HTR-8/SVneo (cell line): Measurements from ENCODE around the gene SYCP3.
"Not testable (repeated sequence)": the region's sequence is repeated elsewhere in the genome, so short reads cannot be mapped to it uniquely, and the experiment has no call there.

Source experiments
- DNase-seq: peaks from one replicate; pipeline ENCODE4 v3.0.0; 2011; ENCODE audit warnings: low spot score, mixed read lengths; ENCODE audit not compliant: insufficient read length
- FAIRE-seq: peaks from 2 replicates; lab custom pipeline; 2011; peaks lifted over from hg19 to GRCh38; lab: Jason Lieb, UNC

Gene SYCP3

GRCh38 chr12:101761781-101762180 lies 22.5 kb upstream of the SYCP3 start:
- FAIRE-seq: no peak
- DNase-seq: no peak

DNA sequence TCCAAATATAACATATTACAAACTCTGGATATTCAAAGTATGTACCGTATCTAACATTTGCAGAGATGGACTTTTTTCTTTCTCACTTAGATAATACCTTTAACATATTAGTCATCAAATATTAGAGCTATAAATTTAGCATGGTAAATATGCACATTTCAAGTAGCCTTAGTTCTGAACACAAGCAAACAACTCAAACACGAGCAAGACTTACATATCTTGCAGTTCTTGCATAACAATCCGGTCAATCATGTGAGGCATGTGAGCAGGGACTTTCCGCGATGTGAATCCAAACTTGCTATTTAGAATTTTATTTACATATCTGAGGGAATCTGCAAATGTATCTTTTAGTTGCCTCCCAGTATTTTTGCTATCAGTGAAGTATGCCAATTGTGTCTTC lies 22.1 kb upstream of the SYCP3 start:
- DNase-seq (no peak), FAIRE-seq (no peak)

GRCh38 chr12:101759396-101760047 lies 20.3 kb upstream of the SYCP3 start:
- no peak for FAIRE-seq
- DNase-seq: peak; percentile 50

- DNase-seq (no peak), FAIRE-seq (no peak)
Observed at GRCh38 chr12:101750152-101750551, 10.9 kb upstream of the SYCP3 start.

DNA sequence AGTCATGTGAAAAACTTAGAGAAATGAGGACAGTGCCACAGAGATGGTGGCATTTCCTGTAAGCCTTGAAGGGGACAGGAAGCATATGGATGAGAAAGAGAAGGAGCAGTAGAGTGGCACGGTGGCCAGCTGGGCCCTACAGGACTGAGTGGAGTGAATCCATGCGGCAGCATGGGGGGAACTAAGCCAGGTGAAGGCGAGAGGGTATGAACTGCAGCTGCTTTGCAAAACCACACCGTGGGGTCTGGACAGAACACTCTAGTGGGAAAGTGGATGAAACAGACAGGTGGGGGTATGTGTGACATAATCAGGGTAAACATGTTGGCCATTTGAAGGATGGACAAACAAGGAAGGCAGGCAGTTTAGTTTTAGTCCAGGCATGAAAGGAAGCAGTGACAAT lies 10.4 kb upstream of the SYCP3 start:
- FAIRE-seq (no peak), DNase-seq (no peak)

GRCh38 chr12:101748907-101749306 lies 9.6 kb upstream of the SYCP3 start:
- DNase-seq: no peak
- no peak for FAIRE-seq

- no peak for FAIRE-seq
- no peak for DNase-seq
Observed at GRCh38 chr12:101747697-101748096, 8.4 kb upstream of the SYCP3 start.

GRCh38 chr12:101746661-101747060 lies 7.4 kb upstream of the SYCP3 start:
- DNase-seq (no peak), FAIRE-seq (no peak)

DNA sequence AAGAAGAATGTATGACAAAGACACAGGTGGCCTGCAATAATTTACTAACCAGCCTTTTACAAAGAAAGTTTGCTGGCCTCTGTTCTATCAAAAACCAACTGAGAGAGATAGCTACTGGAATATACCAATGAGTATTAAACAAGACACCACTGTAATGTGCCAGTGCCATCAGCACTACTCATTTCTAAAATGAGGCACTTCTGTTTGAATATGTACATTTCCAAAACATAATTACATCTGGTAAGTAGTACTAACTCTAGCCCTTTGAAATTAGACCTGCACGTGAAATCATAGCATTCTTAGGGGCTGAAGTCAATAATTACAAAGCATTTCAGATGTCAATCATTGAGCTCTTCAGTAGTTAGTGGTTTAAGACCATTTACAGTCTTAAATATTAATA lies 6.9 kb upstream of the SYCP3 start:
- DNase-seq (no peak), FAIRE-seq (no peak)

- DNase-seq: no peak
- FAIRE-seq: no peak
Observed at GRCh38 chr12:101745481-101745880, 6.2 kb upstream of the SYCP3 start.

- FAIRE-seq (no peak), DNase-seq (no peak)
Observed at GRCh38 chr12:101743724-101744472, 4.6 kb upstream of the SYCP3 start.

- DNase-seq (no peak), FAIRE-seq (no peak)
Observed at GRCh38 chr12:101743242-101743641, 4.0 kb upstream of the SYCP3 start.

DNA sequence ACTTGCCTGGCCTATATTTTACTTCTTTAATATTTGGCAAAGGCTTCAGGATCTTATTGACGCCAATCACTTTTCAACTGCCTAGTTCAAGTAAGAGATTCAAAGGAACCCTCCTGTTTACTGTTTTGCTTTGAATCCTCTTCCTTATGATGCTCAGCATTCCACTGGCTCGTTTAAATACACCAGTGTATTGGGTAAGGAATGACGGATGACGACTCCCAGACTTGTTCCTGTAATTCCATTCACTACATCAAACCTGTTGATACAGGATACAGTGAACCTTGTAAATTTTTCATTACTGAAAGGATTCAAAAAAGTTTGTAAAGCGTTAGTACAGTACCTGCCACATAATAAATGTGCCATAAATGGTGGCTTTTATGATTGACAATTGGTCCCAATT lies 1.7 kb upstream of the SYCP3 start:
- FAIRE-seq: no peak
- no peak for DNase-seq

- FAIRE-seq (no peak), DNase-seq (no peak)
Observed at GRCh38 chr12:101740566-101740965, 1.3 kb upstream of the SYCP3 start.

DNA sequence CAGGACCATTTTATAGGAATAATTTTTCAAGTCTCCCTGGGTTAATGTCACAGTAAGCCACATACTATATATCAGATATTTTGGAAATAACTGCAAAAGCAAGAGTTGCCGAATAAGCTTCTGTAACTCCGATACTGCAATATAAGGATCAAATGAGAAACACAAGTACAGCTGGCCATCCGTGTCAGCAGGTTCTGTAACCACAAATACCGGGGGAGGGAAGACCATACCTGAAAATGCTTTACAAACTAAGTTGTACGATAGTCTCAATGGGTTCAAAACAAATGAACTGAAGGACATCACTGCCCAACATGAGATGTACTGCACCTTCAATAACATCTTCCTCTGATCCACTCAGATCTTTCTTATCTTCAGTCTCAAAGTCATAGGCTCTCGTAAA lies 1.8 kb downstream of the SYCP3 start:
- FAIRE-seq (no peak), DNase-seq (no peak)

DNA sequence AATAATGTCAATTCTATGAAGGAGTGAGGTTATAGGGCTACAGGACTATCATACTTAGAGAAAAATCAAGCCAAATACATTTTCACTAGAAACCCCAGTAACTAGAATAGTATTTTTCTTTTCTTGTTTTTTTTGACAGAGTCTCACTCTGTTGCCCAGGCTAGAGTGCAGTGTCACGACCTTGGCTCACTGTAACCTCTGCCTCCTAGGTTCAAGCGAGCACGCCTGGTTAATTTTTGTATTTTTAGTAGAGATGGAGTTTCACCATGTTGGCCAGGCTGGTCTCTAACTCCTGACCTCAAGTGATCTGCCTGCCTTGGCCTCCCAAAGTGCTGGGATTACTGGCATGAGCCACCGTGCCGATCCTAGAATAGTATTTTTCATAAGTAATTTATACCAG lies 4.8 kb downstream of the SYCP3 start:
- not testable (repeated sequence) for DNase-seq, FAIRE-seq

- FAIRE-seq (no peak), DNase-seq (no peak)
Observed at GRCh38 chr12:101733166-101733565, 6.1 kb downstream of the SYCP3 start.

GRCh38 chr12:101732318-101732717 lies 6.9 kb downstream of the SYCP3 start:
- no peak for FAIRE-seq
- no peak for DNase-seq

DNA sequence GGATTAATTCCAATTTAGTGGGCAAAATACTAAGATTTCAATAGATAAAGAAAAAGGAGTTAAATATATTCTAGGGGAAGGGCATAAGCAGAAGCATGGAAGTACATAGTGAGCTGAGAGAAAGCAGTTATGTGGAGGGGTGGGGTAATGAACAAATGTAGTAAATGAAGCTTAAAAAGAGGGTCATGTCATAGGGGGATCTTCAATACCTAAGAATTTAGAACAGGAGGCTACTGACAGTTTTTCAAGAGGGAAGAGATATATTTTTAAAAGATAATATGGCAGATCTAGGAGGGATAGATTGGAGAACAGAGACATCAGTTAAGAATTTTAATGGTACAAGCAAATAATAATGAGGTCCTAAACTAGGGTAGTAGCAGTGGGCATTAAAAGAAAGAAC lies 9.4 kb downstream of the SYCP3 start:
- FAIRE-seq (no peak), DNase-seq (no peak)

DNA sequence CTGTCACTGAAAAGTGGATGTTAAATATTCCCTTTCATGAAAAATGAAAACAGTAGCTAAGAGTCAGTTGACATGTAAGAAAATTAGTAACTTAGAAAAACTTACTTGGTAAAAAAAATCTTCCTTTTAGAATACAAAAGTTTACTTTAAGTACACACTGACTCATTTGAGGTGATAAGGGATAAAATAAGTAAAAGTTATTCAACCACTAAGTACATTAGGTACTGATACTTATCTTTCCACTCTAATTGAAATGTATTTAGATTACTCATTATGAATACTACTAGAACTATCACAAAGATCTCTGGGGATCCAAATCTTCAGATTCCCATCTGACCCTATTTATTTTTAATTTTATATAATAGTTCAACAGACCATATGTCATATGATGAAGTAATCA lies 12.2 kb downstream of the SYCP3 start:
- no peak for FAIRE-seq
- DNase-seq: no peak

DNA sequence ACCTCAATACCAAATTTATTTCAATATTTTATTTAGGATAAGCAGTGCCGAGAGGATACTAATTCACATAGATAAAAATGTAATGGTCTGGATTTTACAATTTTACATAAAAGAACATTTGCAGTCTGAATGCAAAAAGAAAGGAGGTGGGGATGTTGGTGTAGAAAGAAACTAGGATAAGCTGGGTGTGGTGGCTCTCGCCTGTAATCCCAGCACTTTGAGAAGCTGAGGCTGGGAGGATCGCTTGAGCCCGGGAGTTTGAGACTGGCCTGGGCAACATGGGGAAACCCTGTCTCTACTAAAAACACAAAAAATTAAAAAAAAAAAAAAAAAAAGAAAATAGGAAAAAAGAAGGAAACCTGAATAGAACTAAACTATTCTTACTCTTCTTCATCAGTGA lies 16.9 kb downstream of the SYCP3 start:
- FAIRE-seq (no peak), DNase-seq (no peak)

DNA sequence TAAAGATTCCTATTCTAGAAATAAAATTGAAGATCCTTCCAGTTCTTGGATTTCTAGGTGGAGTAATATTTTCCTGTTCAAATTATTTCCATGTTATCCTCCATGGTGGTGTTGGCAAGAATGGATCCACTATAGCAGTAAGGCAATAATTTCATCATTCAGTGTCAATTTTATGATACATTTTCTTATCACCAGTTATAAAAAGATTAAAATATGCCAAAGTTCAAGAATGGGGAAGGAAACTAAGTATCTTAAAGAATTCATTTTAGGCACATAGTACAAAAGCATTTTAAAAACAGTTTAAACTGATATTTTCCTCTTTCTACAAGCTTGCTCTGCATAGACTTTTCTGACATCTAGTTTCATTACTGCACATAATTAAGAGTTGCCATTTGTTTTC lies 19.1 kb downstream of the SYCP3 start:
- no peak for DNase-seq
- FAIRE-seq: no peak
